Measurements from ENCODE around the gene SLC16A7.
"Not testable (repeated sequence)": the region's sequence is repeated elsewhere in the genome, so short reads cannot be mapped to it uniquely, and the experiment has no call there.

Gene SLC16A7

DNA sequence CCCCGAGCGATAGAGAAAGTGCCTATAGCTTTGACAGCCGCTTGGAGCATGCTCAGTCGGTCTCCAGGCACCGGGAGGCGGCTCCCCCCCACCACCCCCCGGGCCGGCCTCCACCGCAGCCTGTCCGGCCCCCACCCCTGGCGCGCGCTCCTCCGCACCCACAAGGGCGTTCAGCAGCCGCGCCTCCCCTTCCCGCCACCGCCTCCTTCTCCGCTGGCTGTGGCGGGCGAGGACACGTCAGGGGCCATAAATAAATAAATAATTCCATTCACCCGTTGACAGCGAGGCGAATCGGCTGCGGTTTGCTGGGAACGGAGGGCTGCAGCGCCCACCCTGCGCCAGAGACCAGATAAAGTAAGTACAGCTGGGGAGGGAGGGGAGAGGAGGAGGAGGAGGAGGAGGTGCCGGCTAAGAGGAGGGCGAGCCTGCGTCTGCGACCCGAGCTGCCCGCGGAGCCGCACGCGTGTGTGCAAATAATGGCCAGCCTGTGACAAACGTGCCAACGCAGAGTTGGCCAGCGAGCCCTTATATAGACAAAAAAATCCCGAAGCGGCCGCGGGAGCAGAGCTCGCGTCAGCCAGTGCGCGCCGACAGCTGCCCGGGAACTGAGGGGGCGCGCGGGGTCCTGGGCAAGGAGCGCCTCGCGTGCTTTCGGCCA lies at the start of gene SLC16A7:
SLC16A7 (plus strand) TSS at position 147 of the 658 bp plus-strand sequence. CDS start 108,773 bp downstream, outside the sequence.
- peak within 1 kb of the TSS; percentile 47 to 82 (median 67) for H3K4me3 ChIP-seq
- H3K27ac ChIP-seq = peak within 1 kb of the TSS; percentile 75 to 99 (median 94)

DNA sequence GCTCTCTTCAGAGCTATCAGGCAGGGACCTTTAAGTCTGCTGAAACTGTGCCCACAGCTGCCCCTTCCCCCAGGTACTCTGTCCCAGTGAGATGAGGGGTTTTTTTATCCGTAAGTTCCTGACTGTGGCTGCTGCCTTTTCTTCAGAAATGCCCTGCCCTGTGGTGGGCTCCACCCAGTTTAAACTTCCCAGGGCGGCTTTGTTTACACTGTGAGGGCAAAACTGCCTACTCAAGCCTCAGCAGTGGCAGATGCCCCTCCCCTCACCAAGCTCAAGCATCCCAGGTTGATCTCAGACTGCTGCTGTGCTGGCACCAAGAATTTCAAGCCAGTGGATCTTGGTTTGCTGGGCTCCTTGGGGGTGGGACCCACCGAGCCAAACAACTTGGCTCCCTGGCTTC lies 46.9 kb upstream of the SLC16A7 start:
- H3K4me3 ChIP-seq = no peak overlapping the region
- H3K27ac ChIP-seq = no peak overlapping the region

- Histone ChIP-seq H3K27ac (no peak overlapping the region), H3K4me3 (no peak overlapping the region)
Measured at GRCh38 chr12:59559696-59560095, 36.1 kb upstream of the SLC16A7 start.

GRCh38 chr12:59570145-59570544 lies 25.7 kb upstream of the SLC16A7 start:
- Histone ChIP-seq H3K27ac (no peak overlapping the region), H3K4me3 (no peak overlapping the region)

- no peak overlapping the region for H3K4me3 ChIP-seq
- no peak overlapping the region for H3K27ac ChIP-seq
Measured at GRCh38 chr12:59574406-59574805, 21.4 kb upstream of the SLC16A7 start.

- no peak overlapping the region for H3K27ac ChIP-seq
Measured at GRCh38 chr12:59575826-59576225, 20.0 kb upstream of the SLC16A7 start.

GRCh38 chr12:59578254-59578653 lies 17.6 kb upstream of the SLC16A7 start:
- no peak overlapping the region for H3K27ac ChIP-seq

More at GRCh38 chr12:59575826-59576225, 20.0 kb upstream of the SLC16A7 start:
- H3K4me3 ChIP-seq = no peak overlapping the region

GRCh38 chr12:59579631-59580030 lies 16.2 kb upstream of the SLC16A7 start:
- Histone ChIP-seq H3K4me3 (no peak overlapping the region), H3K27ac (no peak overlapping the region)

More at GRCh38 chr12:59578254-59578653, 17.6 kb upstream of the SLC16A7 start:
- H3K4me3 ChIP-seq = no peak overlapping the region

- Histone ChIP-seq H3K27ac (no peak overlapping the region), H3K4me3 (no peak overlapping the region)
Measured at GRCh38 chr12:59580050-59580449, 15.8 kb upstream of the SLC16A7 start.

DNA sequence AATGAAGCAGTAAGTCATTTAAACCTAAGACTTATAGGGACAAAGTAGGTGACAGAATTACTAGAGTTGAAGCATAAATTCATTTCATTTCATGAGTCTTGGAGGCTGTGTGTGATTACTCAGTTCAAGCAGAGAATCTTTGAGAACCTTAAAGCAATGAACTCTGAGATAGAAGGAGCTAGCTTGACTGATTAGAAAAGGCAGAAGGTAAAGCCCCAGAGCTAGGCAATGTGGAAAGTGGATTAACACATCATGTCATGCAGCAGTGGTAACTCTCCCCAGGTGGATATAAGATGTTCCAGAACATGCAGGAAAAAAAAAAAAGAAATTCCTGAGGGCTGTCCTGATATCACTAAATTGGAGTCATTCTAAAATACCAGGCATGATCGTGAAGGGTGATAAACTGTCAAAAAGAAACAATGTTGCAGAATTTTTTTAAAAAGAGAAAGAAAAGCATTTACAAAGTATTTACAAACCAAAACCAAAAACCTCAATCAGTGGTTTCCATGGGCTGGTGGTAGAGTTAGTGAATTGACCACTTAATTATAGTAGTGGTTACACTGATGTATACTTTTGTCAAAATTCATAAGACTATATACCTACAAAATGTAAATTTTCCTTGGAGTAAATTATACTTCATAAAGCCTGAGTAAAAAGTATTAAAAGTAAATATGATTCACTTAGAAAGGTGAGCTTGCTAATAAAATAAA lies 12.7 kb upstream of the SLC16A7 start:
- Histone ChIP-seq H3K4me3 (no peak overlapping the region), H3K27ac (no peak overlapping the region)

DNA sequence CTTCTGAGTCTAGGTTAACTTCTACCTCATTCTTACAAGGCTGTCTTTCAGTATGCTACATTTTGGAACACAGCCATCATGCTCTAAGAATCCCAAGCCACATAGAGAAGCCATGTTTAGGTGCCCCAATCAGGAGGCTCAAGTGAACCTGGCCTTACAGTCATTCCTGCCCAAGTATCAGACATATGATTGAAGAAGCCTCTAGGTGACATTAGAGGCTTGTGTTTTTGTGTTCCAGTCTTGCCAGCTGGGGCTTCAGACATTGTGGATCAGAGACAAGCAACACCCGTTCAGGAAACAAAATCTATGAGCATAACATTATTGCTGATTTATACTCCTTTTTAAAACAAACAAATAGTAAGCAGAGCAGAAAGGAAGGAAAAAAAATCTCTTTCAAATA lies 8.1 kb upstream of the SLC16A7 start:
- H3K27ac ChIP-seq = no peak overlapping the region

GRCh38 chr12:59593761-59594160 lies 2.1 kb upstream of the SLC16A7 start:
- Histone ChIP-seq H3K27ac (no peak overlapping the region), H3K4me3 (no peak overlapping the region)

More for the DNA sequence above, 8.1 kb upstream of the SLC16A7 start:
- H3K4me3 ChIP-seq = no peak overlapping the region

GRCh38 chr12:59594943-59595500 lies 807 bp upstream of the SLC16A7 start:
- Histone ChIP-seq H3K27ac (peak overlapping the region in 19 of 21 experiments; percentile 14 to 99 (median 95)), H3K4me3 (peak overlapping the region; percentile 47 to 82 (median 67))

GRCh38 chr12:59595565-59595882 lies 305 bp upstream of the SLC16A7 start:
- Histone ChIP-seq H3K27ac (peak overlapping the region in 20 of 21 experiments; percentile 14 to 99 (median 94)), H3K4me3 (peak overlapping the region; percentile 47 to 82 (median 67))

DNA sequence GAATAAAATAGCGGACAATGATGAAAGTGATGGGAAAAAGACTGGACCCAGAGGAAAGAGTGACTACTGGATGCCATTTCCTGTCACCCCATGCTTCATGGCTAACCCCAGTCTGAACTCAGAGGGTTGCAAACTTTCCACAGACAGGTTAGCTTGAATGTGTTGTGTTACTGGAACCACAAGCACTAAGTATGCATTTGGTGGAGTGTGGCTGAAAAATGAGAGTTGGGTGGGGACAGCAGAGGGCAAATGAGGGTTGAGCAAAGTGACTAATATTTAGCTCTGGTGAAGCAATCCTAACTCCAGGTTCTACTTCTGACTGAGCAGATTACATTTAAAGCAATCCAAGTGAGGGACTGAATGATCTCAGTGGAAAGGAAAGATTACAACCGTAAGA lies 1.6 kb downstream of the SLC16A7 start:
- peak overlapping the region; percentile 47 to 82 (median 67) for H3K4me3 ChIP-seq
- H3K27ac ChIP-seq = peak overlapping the region in 19 of 21 experiments; percentile 86 to 99 (median 95)

- Histone ChIP-seq H3K27ac (peak overlapping the region in 3 of 21 experiments; percentile 22 to 56 (median 51)), H3K4me3 (no peak overlapping the region)
Measured at GRCh38 chr12:59600171-59600570, 4.3 kb downstream of the SLC16A7 start.

DNA sequence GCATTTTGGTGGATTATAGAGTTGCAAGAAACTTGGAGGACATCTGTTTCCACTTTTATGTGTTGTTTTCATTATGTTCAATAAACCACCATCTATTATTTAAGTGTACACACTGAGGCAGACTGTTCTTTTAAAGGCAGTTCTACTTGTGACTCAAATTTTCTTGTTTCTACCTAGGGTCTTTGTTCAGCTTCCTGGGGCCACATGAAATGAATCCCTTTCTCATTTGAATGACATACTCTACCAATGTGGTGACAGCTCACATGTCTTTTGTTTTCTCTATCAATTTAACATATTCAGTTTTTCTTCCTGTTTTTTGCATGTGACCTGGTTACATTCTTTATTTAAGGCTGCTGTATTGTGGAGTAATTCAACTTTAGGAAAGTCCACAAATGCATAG lies 7.9 kb downstream of the SLC16A7 start:
- H3K27ac ChIP-seq = no peak overlapping the region
- H3K4me3 ChIP-seq = no peak overlapping the region

GRCh38 chr12:59612823-59613434 lies 17.1 kb downstream of the SLC16A7 start:
- not testable (repeated sequence) for H3K4me3 ChIP-seq, H3K27ac ChIP-seq

- no peak overlapping the region for H3K27ac ChIP-seq
Measured at GRCh38 chr12:59615392-59616165, 19.8 kb downstream of the SLC16A7 start.

More at GRCh38 chr12:59615392-59616165, 19.8 kb downstream of the SLC16A7 start:
- no peak overlapping the region for H3K4me3 ChIP-seq

All from skin epidermis (tissue), 12 donors.